IMR-90 (cell line): Measurements from ENCODE around the gene TIPARP. TPM values are rescaled to one million over a fixed set of nuclear protein-coding genes. Genes with fewer than 3 reads are reported as not detected.

ENCODE experiments used
- ATAC-seq: fragments of 200-7000 bp; cut with Tn5 transposase; 2 replicates; pipeline ENCODE4 v1.9.1; 2020; ENCODE audit warnings: low read depth, mild to moderate bottlenecking, moderate library complexity
- BruUV-seq: library from RNA; stranded (reverse); fragments of 400-500 nt; replicated peaks from 2 replicates; lab custom pipeline; 2021; lab: Mats Ljungman, UMichigan
- CTCF ChIA-PET: fragments of 300-600 bp; formaldehyde crosslinking; extraction: SDS; loops from one replicate; lab custom pipeline; 2021; ENCODE audit warnings: antibody characterized with exemption; lab: Yijun Ruan, JAX
- POLR2A ChIA-PET: fragments of 300-600 bp; sonication (Branson Sonifier 250); formaldehyde crosslinking; loops from one replicate; lab custom pipeline; 2022; ENCODE audit warnings: antibody characterized with exemption; ENCODE audit not compliant: unreplicated experiment; lab: Charles Lee
- DNase-seq: peaks from one replicate; pipeline ENCODE4 v3.0.0; 2013
- H2AFZ ChIP-seq: replicated peaks from 2 replicates; pipeline ENCODE3; 2013; ENCODE audit warnings: low read length, mild to moderate bottlenecking; ENCODE audit not compliant: poor library complexity
- H2AK5ac ChIP-seq: 2 replicates; pipeline ENCODE4 v1.6.1; 2013; ENCODE audit warnings: low read depth, low read length, inconsistent platforms
- H2AK9ac ChIP-seq: replicated peaks from 2 replicates; pipeline ENCODE3; 2013; ENCODE audit warnings: mild to moderate bottlenecking, low read depth, low read length, moderate library complexity; ENCODE audit not compliant: poor library complexity
- H2BK120ac ChIP-seq: 2 replicates; pipeline ENCODE4 v1.6.1; 2013; ENCODE audit warnings: low read depth, low read length, inconsistent platforms
- H2BK15ac ChIP-seq: 3 replicates; pipeline ENCODE4 v1.6.1; 2013; ENCODE audit warnings: low read depth, low read length, inconsistent platforms
- H2BK20ac ChIP-seq: 2 replicates; pipeline ENCODE4 v1.6.1; 2013; ENCODE audit warnings: low read depth, mild to moderate bottlenecking, inconsistent platforms, low read length, moderate library complexity
- H2BK5ac ChIP-seq: 2 replicates; pipeline ENCODE4 v1.6.1; 2013; ENCODE audit warnings: mild to moderate bottlenecking, low read depth, low read length, inconsistent platforms; ENCODE audit not compliant: poor library complexity, severe bottlenecking
- H3K14ac ChIP-seq: replicated peaks from 2 replicates; pipeline ENCODE4 v1.6.1; 2013; ENCODE audit warnings: low read depth, low read length, inconsistent platforms
- H3K18ac ChIP-seq: 2 replicates; pipeline ENCODE4 v1.6.1; 2013; ENCODE audit warnings: low read depth, low read length, control low read depth
- H3K23ac ChIP-seq: 2 replicates; pipeline ENCODE4 v1.6.1; 2013; ENCODE audit warnings: low read depth, low read length, inconsistent platforms
- H3K27ac ChIP-seq: 2 replicates; pipeline ENCODE4 v1.5.1; 2013; ENCODE audit warnings: mild to moderate bottlenecking, control low read depth, low read length; ENCODE audit not compliant: insufficient read depth
- H3K27me3 ChIP-seq: 2 replicates; pipeline ENCODE4 v1.6.1; 2013; ENCODE audit warnings: low read length; ENCODE audit not compliant: control insufficient read depth, insufficient read depth
- H3K36me3 ChIP-seq: 2 replicates; pipeline ENCODE4 v1.6.1; 2013; ENCODE audit warnings: low read length, mixed read lengths; ENCODE audit not compliant: control insufficient read depth, insufficient read depth
- H3K4ac ChIP-seq: 2 replicates; pipeline ENCODE4 v1.6.1; 2013; ENCODE audit warnings: low read depth, low read length, inconsistent platforms
- H3K4me1 ChIP-seq: 2 replicates; pipeline ENCODE4 v1.6.1; 2013; ENCODE audit warnings: low read length, mixed read lengths; ENCODE audit not compliant: control insufficient read depth, insufficient read depth
- H3K4me2 ChIP-seq: 2 replicates; pipeline ENCODE4 v1.6.1; 2013; ENCODE audit warnings: low read depth, mild to moderate bottlenecking, control low read depth, low read length, moderate library complexity
- H3K4me3 ChIP-seq: 2 replicates; pipeline ENCODE4 v1.5.1; 2013; ENCODE audit warnings: low read depth, mild to moderate bottlenecking, control low read depth, low read length, moderate library complexity; ENCODE audit not compliant: insufficient read depth
- H3K56ac ChIP-seq: 2 replicates; pipeline ENCODE4 v1.6.1; 2013; ENCODE audit warnings: low read length, inconsistent platforms; ENCODE audit not compliant: insufficient read depth; ENCODE audit errors: extremely low read depth
- H3K79me1 ChIP-seq, 2 experiments: 2 replicates each; pipeline ENCODE4 v1.6.1; 2013; ENCODE audit warnings: low read length in 2 of 2, inconsistent platforms in 1 of 2, low read depth in 1 of 2
- H3K9ac ChIP-seq: 2 replicates; pipeline ENCODE4 v1.6.1; 2013; ENCODE audit warnings: low read depth, low read length, control low read depth
- H3K9me1 ChIP-seq: 2 replicates; pipeline ENCODE4 v1.6.1; 2013; ENCODE audit warnings: low read length, inconsistent platforms; ENCODE audit not compliant: insufficient read depth
- H3K9me3 ChIP-seq: 2 replicates; pipeline ENCODE4 v1.6.1; 2013; ENCODE audit warnings: low read length; ENCODE audit not compliant: control insufficient read depth, insufficient read depth
- H4K20me1 ChIP-seq: 2 replicates; pipeline ENCODE4 v1.6.1; 2013; ENCODE audit warnings: low read length, inconsistent platforms; ENCODE audit not compliant: insufficient read depth
- H4K5ac ChIP-seq: 2 replicates; pipeline ENCODE4 v1.6.1; 2013; ENCODE audit warnings: mild to moderate bottlenecking, low read depth, low read length, control low read depth
- H4K8ac ChIP-seq, 2 experiments: 2 replicates each; pipeline ENCODE4 v1.6.1; 2013; ENCODE audit warnings: low read depth in 2 of 2, low read length in 2 of 2, control low read depth in 1 of 2, inconsistent platforms in 1 of 2
- H4K91ac ChIP-seq: 2 replicates; pipeline ENCODE4 v1.6.1; 2013; ENCODE audit warnings: low read depth, low read length, inconsistent platforms; ENCODE audit not compliant: insufficient read depth
- BHLHE40 ChIP-seq: fragments of 150-350 bp; IDR thresholded peaks from 2 replicates; pipeline ENCODE4 v1.6.1; 2016; ENCODE audit warnings: mild to moderate bottlenecking, low read depth, low read length
- MAFK ChIP-seq: IDR thresholded peaks from 2 replicates; pipeline ENCODE4 v1.6.1; 2012; ENCODE audit warnings: low read depth, low read length, improper control_type of control experiment
- MXI1 ChIP-seq: IDR thresholded peaks from 2 replicates; pipeline ENCODE4 v1.6.1; 2012; ENCODE audit warnings: low read depth, mild to moderate bottlenecking, low read length, moderate library complexity, borderline replicate concordance
- NFE2L2 ChIP-seq: fragments of 150-350 bp; IDR thresholded peaks from 2 replicates; pipeline ENCODE4 v1.6.1; 2016; ENCODE audit warnings: low read depth, mild to moderate bottlenecking, low read length
- SMC3 ChIP-seq: fragments of 150-350 bp; IDR thresholded peaks from 2 replicates; pipeline ENCODE4 v1.6.1; 2016; ENCODE audit warnings: low read depth, mild to moderate bottlenecking, antibody characterized with exemption, low read length, moderate library complexity
- USF2 ChIP-seq: fragments of 150-350 bp; IDR thresholded peaks from 2 replicates; pipeline ENCODE4 v1.6.1; 2017; ENCODE audit warnings: mild to moderate bottlenecking, antibody characterized with exemption, low read length, low read depth
- WGBS, 2 experiments: methylation state at CpG; one replicate each; pipeline versions ENCODE4 v1.1.5 to v1.1.7; 2013; ENCODE audit warnings: missing lambda C conversion rate in 2 of 2; ENCODE audit not compliant: insufficient read length in 1 of 2; ENCODE audit errors: extremely low coverage in 2 of 2; 5-methylcytosine and 5-hydroxymethylcytosine counted together
- dilution Hi-C: fragments of 300-500 bp; cut with HindIII; formaldehyde crosslinking; loops from one replicate; pipeline ENCODE4 v1.14.3; 2018; ENCODE audit warnings: low sequenced_read_pairs; ENCODE audit not compliant: unreplicated experiment
- in situ Hi-C: fragments of 300-500 bp; cut with MboI; formaldehyde crosslinking; loops from 3 replicates; pipeline ENCODE4 v1.14.3; 2019; ENCODE audit warnings: low sequenced_read_pairs, inconsistent platforms, mixed read lengths
- intact Hi-C: fragments of 100-400 bp; cut with micrococcal nuclease; formaldehyde crosslinking; loops from 2 replicates; pipeline ENCODE4 v1.10.0; 2022
- polyA plus RNA-seq, 3 experiments: library from polyadenylated mRNA; depleted of rRNA; stranded (reverse); fragments of >200 nt; gene quantifications; 2 replicates each; pipeline ENCODE4 v1.2.3, GENCODE V29; 2012; ENCODE audit warnings: low replicate concordance in 1 of 3
- total RNA-seq: library from RNA; depleted of rRNA; stranded (reverse); fragments of >200 nt; gene quantifications from 2 replicates; pipeline ENCODE4 v1.2.3, GENCODE V29; 2012

TIPARP gene
- total and polyA plus RNA-seq, 2 of the 4 experiments (the other 2 are of a cell fraction) = 12.6 to 70.8 TPM

- Histone ChIP-seq H3K4me2 (no peak overlapping the region), H3K23ac (no peak overlapping the region), H3K4me1 (peaks cover 11% of the 10 kb centered on the region), H3K27ac (no peak overlapping the region), H2AFZ (no peak overlapping the region), H3K14ac (no peak overlapping the region), H3K18ac (no peak overlapping the region), H3K9me1 (peaks cover 10% of the 10 kb centered on the region; the same call in 1 of the 2 replicates), H4K5ac (no peak overlapping the region), H3K36me3 (no peaks in the 10 kb centered on the region), H3K27me3 (no peaks in the 10 kb centered on the region), H2BK120ac (no peak overlapping the region; the same call in 1 of the 2 replicates), H3K9me3 (no peaks in the 10 kb centered on the region), H4K91ac (no peak overlapping the region), H2AK9ac (no peak overlapping the region), H3K4ac (no peak overlapping the region), H2BK5ac (no peak overlapping the region), H2AK5ac (no peak overlapping the region), H4K8ac (no peak overlapping the region), H3K56ac (no peak overlapping the region), H3K4me3 (no peak overlapping the region), H2BK15ac (no peak overlapping the region), H4K20me1 (no peaks in the 10 kb centered on the region), H3K9ac (no peak overlapping the region), H2BK20ac (no peak overlapping the region), H3K79me1 (peaks cover 0 to 5% of the 10 kb centered on the region in 2 experiments; a peak in 2 of 4 replicates)
- in situ Hi-C loops (no loop called here), dilution Hi-C loops (no loop called here), intact Hi-C loops (no loop called here)
- no peak for DNase-seq
- no peak for ATAC-seq
- ChIA-PET POLR2A (interaction anchor here (0.5 kb wide), 1 partner anchor 568 kb away, joined by 4 read pairs; no protein-coding TSS in a partner anchor), CTCF (no interaction called here)
- TF ChIP-seq USF2 (no peak), SMC3 (no peak), MXI1 (no peak), MAFK (no peak), NFE2L2 (no peak), BHLHE40 (no peak)
- no TSS peak for BruUV-seq
- no CpG with 5 or more reads among the region's 1 CpG for WGBS, 2 experiments
Measured at GRCh38 chr3:156726456-156726855, 52.1 kb downstream of the TIPARP start.
